ENCODE results near the gene TANC1.

Gene TANC1

GRCh38 chr2:158962074-158962473 is 6.4 kb upstream of the TANC1 start:
- no peak for DNase-seq (ENCODE audit: low spot score)

GRCh38 chr2:158963071-158963470 is 5.4 kb upstream of the TANC1 start:
- DNase-seq (ENCODE audit: low spot score): no peak

- DNase-seq (ENCODE audit: low spot score): no peak
Measured at GRCh38 chr2:158965107-158965506, 3.3 kb upstream of the TANC1 start.

GRCh38 chr2:158965641-158966040 is 2.8 kb upstream of the TANC1 start:
- no peak for DNase-seq (ENCODE audit: low spot score)

- DNase-seq (ENCODE audit: low spot score): no peak
Measured at GRCh38 chr2:158966312-158966711, 2.1 kb upstream of the TANC1 start.

GRCh38 chr2:158967114-158967730 is 1.2 kb upstream of the TANC1 start:
- no peak for DNase-seq (ENCODE audit: low spot score)

GRCh38 chr2:158967731-158968395 is 577 bp upstream of the TANC1 start:
- no peak for DNase-seq (ENCODE audit: low spot score)

- DNase-seq (ENCODE audit: low spot score): no peak
Measured at GRCh38 chr2:158969162-158969714, 798 bp downstream of the TANC1 start.

- DNase-seq (ENCODE audit: low spot score): no peak
Measured at GRCh38 chr2:158969715-158970240, 1.3 kb downstream of the TANC1 start.

GRCh38 chr2:158970241-158970751 is 1.9 kb downstream of the TANC1 start:
- DNase-seq (ENCODE audit: low spot score): no peak

- no peak for DNase-seq (ENCODE audit: low spot score)
Measured at GRCh38 chr2:158973116-158973956, 4.9 kb downstream of the TANC1 start.

GRCh38 chr2:158975271-158975921 is 7.0 kb downstream of the TANC1 start:
- no peak for DNase-seq (ENCODE audit: low spot score)

- no peak for DNase-seq (ENCODE audit: low spot score)
Measured at GRCh38 chr2:158979772-158980171, 11.3 kb downstream of the TANC1 start.

GRCh38 chr2:158984604-158985135 is 16.2 kb downstream of the TANC1 start:
- no peak for DNase-seq (ENCODE audit: low spot score)

- DNase-seq (ENCODE audit: low spot score): no peak
Measured at GRCh38 chr2:158988501-158988900, 20.1 kb downstream of the TANC1 start.

GRCh38 chr2:158989165-158989564 is 20.7 kb downstream of the TANC1 start:
- DNase-seq (ENCODE audit: low spot score): no peak

- DNase-seq (ENCODE audit: low spot score): no peak
Measured at GRCh38 chr2:158990397-158991214, 22.2 kb downstream of the TANC1 start.

- DNase-seq (ENCODE audit: low spot score): no peak
Measured at GRCh38 chr2:158993030-158993429, 24.6 kb downstream of the TANC1 start.

- DNase-seq (ENCODE audit: low spot score): no peak
Measured at GRCh38 chr2:158993721-158994587, 25.5 kb downstream of the TANC1 start.
